ENCODE results near the gene SYNGR1. TPM values are rescaled to one million over a fixed set of nuclear protein-coding genes. Genes with fewer than 3 reads are reported as not detected.
A peak's percentile ranks its signal among the peaks of the same experiment; 100 is the strongest.

SYNGR1 gene, protein sequence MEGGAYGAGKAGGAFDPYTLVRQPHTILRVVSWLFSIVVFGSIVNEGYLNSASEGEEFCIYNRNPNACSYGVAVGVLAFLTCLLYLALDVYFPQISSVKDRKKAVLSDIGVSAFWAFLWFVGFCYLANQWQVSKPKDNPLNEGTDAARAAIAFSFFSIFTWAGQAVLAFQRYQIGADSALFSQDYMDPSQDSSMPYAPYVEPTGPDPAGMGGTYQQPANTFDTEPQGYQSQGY
- total RNA-seq: 10 to 100 TPM in 2 of 4 donors, 1 to 10 TPM in 2; 4.4 to 11.0 (median 9.9) TPM

DNA sequence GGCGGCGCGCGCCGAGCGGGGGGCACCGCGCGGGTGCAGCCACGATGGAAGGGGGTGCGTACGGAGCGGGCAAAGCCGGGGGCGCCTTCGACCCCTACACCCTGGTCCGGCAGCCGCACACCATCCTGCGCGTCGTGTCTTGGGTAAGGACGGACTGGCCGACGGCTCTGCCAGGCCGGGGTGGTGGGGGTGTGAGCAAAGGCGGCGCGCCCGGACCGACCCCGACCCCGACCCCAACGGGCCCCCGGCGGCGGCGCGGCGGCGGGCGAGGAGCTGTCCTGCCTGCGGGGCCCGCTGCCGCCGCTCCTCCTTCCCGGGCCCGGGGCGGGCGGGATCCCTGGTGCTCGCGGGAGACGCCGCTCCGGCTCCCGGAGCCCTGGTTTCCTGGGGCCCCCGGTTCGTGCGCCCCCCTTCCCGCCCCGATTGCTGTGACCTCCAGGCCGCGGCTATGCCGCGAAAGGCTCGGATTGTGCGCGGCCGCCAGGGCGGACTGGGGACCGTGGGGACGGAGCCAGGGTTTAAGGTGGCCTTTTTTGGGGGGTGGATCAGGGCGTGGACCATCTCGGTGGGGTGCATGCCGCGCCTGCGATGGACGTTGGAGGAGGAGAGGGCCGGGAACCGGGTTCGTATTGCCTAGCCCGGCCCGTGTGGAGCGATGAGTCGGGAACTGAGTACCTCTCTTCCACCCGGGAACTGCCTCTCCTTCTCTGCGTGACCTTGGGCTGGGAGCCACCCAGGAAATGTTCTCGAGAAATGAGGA lies at the start of gene SYNGR1:
SYNGR1 (plus strand) TSS at position 25 of the 760 bp plus-strand sequence; CDS start at position 45, 20 bp downstream.
- TF ChIP-seq, protein P1, sequence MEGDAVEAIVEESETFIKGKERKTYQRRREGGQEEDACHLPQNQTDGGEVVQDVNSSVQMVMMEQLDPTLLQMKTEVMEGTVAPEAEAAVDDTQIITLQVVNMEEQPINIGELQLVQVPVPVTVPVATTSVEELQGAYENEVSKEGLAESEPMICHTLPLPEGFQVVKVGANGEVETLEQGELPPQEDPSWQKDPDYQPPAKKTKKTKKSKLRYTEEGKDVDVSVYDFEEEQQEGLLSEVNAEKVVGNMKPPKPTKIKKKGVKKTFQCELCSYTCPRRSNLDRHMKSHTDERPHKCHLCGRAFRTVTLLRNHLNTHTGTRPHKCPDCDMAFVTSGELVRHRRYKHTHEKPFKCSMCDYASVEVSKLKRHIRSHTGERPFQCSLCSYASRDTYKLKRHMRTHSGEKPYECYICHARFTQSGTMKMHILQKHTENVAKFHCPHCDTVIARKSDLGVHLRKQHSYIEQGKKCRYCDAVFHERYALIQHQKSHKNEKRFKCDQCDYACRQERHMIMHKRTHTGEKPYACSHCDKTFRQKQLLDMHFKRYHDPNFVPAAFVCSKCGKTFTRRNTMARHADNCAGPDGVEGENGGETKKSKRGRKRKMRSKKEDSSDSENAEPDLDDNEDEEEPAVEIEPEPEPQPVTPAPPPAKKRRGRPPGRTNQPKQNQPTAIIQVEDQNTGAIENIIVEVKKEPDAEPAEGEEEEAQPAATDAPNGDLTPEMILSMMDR (IDR thresholded peaks at IDR 0.05): no peak
- peak; percentile 43 for ATAC-seq (ENCODE audit: low FRiP score)

DNA sequence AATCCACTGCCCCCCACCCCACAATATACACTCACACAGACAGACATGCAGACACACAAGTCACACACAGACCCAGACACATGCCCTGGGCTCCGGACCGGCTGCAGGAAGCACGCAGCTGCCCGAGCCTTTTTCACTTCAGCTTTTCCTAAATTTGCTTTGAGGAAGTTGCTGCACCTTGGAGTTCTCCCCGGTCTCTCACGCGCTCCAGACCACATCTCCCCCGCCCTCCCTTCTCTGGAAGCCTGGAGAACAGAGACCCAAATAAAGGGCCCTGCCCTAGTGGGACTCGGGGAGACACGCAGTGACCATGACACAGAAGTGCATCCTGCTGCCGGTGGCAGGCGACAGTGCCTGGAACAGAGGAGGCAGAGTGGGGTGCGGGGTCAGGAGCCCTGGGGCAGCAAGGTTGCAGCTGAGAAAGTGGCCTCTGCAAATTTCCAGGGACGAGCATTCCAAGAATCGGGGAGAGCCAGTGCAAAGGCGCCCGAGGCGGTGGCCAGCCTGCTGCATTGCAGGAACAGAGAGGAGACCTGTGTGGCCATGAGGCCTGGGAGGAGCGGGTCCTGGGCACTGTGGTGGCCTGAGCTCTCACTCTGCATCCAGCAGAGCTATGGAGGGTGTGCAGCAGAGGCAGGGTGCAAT lies 49.5 kb upstream of the SYNGR1 start:
- TF ChIP-seq, protein P1 (IDR thresholded peaks at IDR 0.05): no peak
- no peak for ATAC-seq (ENCODE audit: low FRiP score)
- no peak for DNase-seq (ENCODE audit: low spot score)

More for the DNA sequence above, at the start of gene SYNGR1:
- no peak for DNase-seq (ENCODE audit: low spot score)

DNA sequence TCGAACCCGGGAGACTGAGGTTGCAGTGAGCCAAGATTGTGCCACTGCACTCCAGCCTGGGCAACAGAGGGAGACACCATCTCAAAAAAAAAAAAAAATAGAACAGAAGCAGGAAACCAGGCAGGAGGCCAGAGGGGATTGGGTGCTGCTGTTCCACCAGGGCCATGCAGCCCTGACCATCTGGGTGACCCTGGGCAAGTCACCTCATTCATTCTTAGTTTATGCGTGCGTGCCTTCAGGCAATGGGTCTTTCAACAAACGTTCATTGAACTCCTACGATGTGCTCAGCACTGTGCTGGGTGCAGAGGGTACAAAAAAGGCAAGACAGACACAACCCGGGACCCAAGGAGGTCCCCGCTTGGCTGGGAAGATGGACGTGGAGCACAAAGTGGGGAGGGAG lies 48.7 kb upstream of the SYNGR1 start:
- TF ChIP-seq, protein P1 (IDR thresholded peaks at IDR 0.05): no peak
- no peak for ATAC-seq (ENCODE audit: low FRiP score)
- no peak for DNase-seq (ENCODE audit: low spot score)

DNA sequence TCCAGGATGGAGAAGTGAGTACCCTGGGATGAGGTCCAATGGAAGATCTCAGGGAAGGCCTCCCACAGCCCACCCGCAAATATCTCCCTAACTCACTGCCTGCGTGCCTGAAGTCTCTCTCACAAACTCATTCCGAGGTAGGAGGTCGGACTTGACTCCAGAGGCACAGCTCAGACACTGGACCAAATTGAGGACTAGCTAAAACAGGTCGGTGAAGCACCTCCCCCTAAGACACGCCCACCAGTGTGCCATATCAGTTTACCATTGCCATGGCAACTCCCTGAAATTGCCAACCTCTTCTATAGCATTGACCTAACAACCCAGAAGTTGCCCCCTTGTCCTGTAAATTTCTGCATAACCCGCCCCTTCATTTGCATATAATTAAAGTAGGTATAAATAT lies 47.9 kb upstream of the SYNGR1 start:
- DNase-seq (ENCODE audit: low spot score): no peak

DNA sequence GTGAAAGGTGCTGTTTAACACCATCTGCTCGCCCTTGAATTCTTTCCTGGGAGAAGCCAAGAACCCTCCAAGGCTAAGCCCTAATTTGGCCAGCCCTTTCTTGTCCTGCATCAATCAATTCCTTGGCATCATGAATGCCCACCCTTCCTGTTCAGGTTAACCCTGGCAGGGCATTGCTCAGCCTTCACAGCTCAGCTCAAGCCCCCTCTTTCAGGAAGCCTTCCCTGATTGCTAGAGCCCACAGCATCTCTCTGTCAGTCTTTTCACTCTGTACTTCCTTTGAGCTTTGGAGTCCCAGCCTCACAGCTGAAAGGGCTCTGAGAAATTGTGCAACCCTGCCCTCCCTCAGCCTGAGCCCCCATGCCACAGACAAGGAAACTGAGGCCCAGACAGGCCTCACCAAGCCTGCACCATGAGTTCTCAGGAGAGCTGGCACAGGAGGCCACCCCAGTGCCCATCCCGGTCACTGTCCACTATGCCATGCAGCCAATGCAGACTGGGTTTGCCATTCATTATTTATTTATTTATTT lies 47.3 kb upstream of the SYNGR1 start:
- no peak for DNase-seq (ENCODE audit: low spot score)
- TF ChIP-seq, protein P1 (IDR thresholded peaks at IDR 0.05): no peak
- ATAC-seq (ENCODE audit: low FRiP score): no peak

More for the DNA sequence above, 47.9 kb upstream of the SYNGR1 start:
- no peak for ATAC-seq (ENCODE audit: low FRiP score)
- TF ChIP-seq, protein P1 (IDR thresholded peaks at IDR 0.05): no peak

DNA sequence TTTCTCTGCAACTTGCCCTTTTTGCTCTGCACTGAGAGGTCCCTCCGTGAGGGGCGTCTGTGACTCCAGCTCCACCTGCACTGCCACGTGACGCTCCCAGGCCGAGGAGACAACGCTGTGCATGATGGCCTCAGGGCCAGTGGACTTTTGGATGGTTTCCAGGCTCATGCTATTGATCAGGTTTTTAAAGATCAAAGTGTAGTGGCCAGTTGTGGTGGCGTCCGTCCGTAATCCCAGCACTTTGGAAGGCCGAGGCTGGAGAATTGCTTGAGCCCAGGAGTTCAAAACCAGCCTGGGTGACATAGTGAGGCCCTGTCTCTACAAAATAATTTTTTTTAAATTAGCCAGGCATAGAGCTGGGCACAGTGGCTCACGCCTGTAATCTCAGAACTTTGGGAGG lies 46.4 kb upstream of the SYNGR1 start:
- ATAC-seq (ENCODE audit: low FRiP score) (no peak), DNase-seq (ENCODE audit: low spot score) (no peak)
- TF ChIP-seq, protein P1 (IDR thresholded peaks at IDR 0.05): no peak

All from omental fat pad (tissue), 4 donors.